PFSK-1 (cell line): ENCODE data around the gene KIRREL2.

Source experiments
- FOXP2 ChIP-seq: optimal IDR thresholded peaks from 2 replicates; pipeline ENCODE3; 2011; ENCODE audit warnings: borderline replicate concordance, control low read depth, inconsistent platforms; ENCODE audit not compliant: insufficient read depth; ENCODE audit errors: extremely low read length, extremely low read depth
- POLR2AphosphoS5 ChIP-seq: IDR thresholded peaks from 2 replicates; pipeline ENCODE4 v1.6.1; 2012; ENCODE audit warnings: low read depth, mild to moderate bottlenecking, control low read depth, low read length, moderate library complexity
- SIN3A ChIP-seq: IDR thresholded peaks from 2 replicates; pipeline ENCODE4 v1.6.1; 2012; ENCODE audit warnings: mild to moderate bottlenecking, low read length, moderate library complexity, borderline replicate concordance; ENCODE audit not compliant: insufficient read depth
- TAF1 ChIP-seq: IDR thresholded peaks from 2 replicates; pipeline ENCODE4 v1.6.1; 2012; ENCODE audit warnings: low read length, control low read depth, borderline replicate concordance; ENCODE audit not compliant: insufficient read depth
- TF ChIP-seq, protein P1 (sequence below), 2 experiments: IDR thresholded peaks; 2 replicates each; pipeline versions ENCODE4 v1.6.1 to v1.8.0; 2011 to 2012; ENCODE audit warnings: low read depth in 2 of 2, low read length in 2 of 2, control low read depth in 1 of 2, inconsistent platforms in 1 of 2, mild to moderate bottlenecking in 1 of 2, moderate library complexity in 1 of 2; ENCODE audit not compliant: insufficient read depth in 1 of 2

The KIRREL2 gene

DNA sequence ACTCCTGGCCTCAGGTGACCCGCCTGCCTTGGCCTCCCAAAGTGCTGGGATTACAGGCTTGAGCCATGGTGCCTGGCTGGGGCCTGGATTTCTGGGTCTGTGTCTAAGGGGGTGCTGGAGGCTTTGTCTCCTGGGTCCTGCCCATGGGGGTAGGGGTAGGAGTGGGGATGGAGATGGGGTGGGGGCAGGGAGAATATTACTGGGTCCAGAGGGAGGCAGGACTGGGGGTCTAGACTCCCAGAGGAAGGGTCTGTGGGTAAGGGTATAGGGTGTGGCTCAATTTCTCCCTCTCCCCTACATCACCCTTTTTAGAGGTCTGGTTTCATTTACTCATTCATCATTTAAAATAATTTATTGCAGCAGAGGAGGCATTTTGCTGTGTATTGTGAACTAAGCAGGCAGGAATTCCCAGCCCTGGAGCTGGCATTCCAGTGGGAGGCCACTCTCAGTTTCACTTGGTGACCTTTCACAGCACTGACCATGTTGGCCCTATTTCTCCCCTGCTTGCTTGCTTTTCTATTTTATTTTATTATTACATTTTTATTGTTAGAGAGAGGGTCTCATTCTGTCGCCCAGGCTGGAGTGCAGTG lies 44.4 kb downstream of the KIRREL2 start:
- TF ChIP-seq, protein P1, sequence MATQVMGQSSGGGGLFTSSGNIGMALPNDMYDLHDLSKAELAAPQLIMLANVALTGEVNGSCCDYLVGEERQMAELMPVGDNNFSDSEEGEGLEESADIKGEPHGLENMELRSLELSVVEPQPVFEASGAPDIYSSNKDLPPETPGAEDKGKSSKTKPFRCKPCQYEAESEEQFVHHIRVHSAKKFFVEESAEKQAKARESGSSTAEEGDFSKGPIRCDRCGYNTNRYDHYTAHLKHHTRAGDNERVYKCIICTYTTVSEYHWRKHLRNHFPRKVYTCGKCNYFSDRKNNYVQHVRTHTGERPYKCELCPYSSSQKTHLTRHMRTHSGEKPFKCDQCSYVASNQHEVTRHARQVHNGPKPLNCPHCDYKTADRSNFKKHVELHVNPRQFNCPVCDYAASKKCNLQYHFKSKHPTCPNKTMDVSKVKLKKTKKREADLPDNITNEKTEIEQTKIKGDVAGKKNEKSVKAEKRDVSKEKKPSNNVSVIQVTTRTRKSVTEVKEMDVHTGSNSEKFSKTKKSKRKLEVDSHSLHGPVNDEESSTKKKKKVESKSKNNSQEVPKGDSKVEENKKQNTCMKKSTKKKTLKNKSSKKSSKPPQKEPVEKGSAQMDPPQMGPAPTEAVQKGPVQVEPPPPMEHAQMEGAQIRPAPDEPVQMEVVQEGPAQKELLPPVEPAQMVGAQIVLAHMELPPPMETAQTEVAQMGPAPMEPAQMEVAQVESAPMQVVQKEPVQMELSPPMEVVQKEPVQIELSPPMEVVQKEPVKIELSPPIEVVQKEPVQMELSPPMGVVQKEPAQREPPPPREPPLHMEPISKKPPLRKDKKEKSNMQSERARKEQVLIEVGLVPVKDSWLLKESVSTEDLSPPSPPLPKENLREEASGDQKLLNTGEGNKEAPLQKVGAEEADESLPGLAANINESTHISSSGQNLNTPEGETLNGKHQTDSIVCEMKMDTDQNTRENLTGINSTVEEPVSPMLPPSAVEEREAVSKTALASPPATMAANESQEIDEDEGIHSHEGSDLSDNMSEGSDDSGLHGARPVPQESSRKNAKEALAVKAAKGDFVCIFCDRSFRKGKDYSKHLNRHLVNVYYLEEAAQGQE (IDR thresholded peaks at IDR 0.05; ENCODE audit: insufficient read depth in 1 of 2, low read depth in 2 of 2, low read length in 2 of 2): no peak
- no peak for TF ChIP-seq FOXP2
- TF ChIP-seq SIN3A: no peak
- TF ChIP-seq TAF1: no peak
- no peak for TF ChIP-seq POLR2AphosphoS5

DNA sequence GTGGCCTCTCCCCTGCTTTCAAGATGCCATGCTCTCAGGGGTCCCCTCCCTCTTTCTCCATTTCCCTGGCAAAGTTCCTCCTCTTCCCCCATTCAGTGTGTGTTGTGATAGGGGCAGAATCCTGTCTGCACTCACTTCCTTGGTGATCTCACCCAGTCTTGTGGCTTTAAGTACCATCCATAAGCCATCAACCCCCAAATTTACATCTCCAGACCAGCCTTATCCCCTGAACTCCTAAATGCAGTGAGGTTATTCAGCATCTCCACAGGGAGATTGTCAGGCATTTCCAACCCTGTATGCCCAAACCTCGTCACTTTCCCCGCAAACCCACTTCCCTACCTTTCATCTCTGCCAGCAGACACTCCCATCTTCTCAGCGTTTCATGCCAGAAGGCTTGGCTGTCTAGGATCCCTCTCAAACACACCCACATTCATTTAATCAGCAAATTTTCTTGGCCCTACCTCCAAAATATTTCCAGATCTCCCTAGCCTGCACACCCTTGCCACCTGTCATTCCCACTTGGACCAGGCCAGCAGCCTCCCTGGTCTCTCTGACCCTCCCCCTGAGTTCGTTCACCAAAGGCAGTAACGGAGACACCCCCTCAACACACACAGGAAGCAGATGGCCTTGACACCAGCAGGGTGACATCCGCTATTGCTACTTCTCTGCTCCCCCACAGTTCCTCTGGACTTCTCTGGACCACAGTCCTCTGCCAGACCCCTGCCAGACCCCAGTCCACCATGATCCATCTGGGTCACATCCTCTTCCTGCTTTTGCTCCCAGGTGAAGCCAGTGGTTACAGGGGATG lies 45.3 kb downstream of the KIRREL2 start, which contains the start of gene HCST:
HCST (plus strand) TSS at position 676 of the 808 bp plus-strand sequence; CDS start at position 741, 65 bp downstream.
- TF ChIP-seq SIN3A (no peak), FOXP2 (peak; percentile 10)

DNA sequence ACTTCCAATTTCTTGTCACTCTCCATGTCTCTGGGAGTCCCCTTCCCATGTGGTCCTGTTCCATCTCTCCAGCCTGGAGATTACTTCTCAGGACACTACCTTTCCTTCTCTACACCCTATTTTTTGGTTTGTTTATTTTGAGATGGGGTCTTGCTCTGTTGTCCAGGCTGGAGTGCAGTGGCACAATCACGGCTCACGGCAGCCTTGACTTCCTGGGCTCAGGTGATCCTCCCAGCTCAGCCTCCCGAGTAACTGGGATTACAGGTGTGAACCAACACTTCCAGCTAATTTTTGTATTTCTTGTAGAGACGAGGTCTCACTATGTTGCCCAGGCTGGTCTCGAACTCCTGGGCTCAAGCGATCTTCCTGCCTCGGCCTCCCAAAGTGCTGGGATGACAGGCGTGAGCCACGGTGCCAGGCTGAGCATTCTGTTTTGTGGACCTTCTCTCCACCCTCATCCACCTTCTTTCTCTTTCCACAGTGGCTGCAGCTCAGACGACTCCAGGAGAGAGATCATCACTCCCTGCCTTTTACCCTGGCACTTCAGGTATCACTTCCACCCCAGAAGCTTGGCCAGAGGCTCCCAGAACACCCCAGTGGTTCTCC lies 46.3 kb downstream of the KIRREL2 start:
- TF ChIP-seq, protein P1 (IDR thresholded peaks at IDR 0.05; ENCODE audit: insufficient read depth in 1 of 2, low read depth in 2 of 2, low read length in 2 of 2): no peak
- TF ChIP-seq POLR2AphosphoS5: no peak
- TF ChIP-seq TAF1: no peak
- TF ChIP-seq SIN3A: no peak
- no peak for TF ChIP-seq FOXP2

DNA sequence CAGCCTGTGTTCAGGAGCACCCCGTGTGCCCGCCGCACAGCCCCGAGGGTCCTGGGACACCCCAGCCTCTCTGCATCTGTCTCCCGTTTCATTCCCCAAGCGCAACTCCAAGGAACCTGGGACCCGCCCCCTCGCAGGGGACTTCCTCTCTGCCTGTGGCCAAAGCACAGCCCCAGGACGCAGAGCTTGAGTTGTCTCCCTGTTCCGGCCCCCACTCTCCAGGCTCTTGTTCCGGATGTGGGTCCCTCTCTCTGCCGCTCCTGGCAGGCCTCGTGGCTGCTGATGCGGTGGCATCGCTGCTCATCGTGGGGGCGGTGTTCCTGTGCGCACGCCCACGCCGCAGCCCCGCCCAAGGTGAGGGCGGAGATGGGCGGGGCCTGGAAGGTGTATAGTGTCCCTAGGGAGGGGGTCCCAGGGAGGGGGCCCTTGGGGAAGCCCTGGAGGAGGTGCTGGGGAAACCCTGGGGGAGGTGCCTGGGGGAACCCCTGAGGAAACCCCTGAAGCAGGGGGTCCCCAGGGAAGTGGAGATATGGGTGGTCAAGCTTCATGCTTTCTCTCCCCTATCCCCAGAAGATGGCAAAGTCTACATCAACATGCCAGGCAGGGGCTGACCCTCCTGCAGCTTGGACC lies 47.0 kb downstream of the KIRREL2 start:
- TF ChIP-seq FOXP2: peak; percentile 62
- TF ChIP-seq SIN3A: no peak
- no peak for TF ChIP-seq POLR2AphosphoS5

DNA sequence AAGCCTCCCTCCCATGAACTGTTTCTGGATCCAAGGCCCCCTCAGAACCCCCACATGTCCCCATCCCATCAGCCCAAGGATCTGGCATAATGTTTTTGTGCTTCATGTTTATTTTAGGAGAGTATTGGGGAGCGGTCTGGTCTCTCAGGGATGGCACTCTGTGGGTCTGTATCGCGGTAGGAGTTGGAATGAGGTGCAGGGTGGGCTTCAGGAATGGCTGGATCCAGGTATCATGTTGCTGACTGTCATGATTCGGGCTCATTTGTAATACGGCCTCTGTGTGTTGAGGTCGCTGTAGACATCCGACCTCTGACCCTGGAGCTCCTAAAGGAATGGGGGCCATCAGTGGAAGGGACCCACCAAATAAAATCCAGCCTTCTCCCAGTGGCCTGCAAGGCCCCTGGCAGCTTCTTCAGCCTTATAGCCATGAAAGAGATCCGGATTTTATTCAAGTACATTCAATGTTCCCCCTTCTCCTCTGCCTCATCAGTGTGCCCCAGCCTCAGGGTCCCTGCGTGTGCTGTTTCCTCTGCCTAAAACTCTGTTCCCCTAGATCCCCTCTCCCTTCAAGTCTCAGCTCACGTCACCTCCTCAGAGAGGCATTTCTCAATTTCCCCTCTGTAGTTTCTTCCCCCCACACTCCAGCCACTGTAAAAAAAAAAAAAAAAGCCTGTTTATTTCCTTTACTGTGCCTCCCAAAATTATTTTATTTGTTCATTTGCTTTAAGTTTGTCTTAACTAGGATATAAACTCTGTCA lies 47.8 kb downstream of the KIRREL2 start:
- no peak for TF ChIP-seq TAF1
- no peak for TF ChIP-seq FOXP2
- TF ChIP-seq SIN3A: no peak
- no peak for TF ChIP-seq POLR2AphosphoS5
- TF ChIP-seq, protein P1 (IDR thresholded peaks at IDR 0.05; ENCODE audit: insufficient read depth in 1 of 2, low read depth in 2 of 2, low read length in 2 of 2): no peak
